PC-3 (cell line): ENCODE measurements around the gene BTBD16. TPM values are rescaled to one million over a fixed set of nuclear protein-coding genes. Genes with fewer than 3 reads are reported as not detected.

Source experiments
- ATAC-seq: fragments of 200-7000 bp; cut with Tn5 transposase; 2 replicates; pipeline ENCODE4 v1.9.1; 2020; ENCODE audit warnings: mild to moderate bottlenecking, moderate library complexity
- BruUV-seq: library from RNA; stranded (reverse); fragments of 400-500 nt; replicated peaks from 2 replicates; lab custom pipeline; 2021; lab: Mats Ljungman, UMichigan
- CTCF ChIA-PET: fragments of 300-600 bp; sonication (Branson Sonifier 250); formaldehyde crosslinking; loops from one replicate; lab custom pipeline; 2022; ENCODE audit warnings: antibody characterized with exemption; lab: Charles Lee
- POLR2A ChIA-PET: fragments of 300-600 bp; sonication (Branson Sonifier 250); formaldehyde crosslinking; loops from one replicate; lab custom pipeline; 2022; ENCODE audit warnings: antibody characterized with exemption; ENCODE audit not compliant: unreplicated experiment; lab: Charles Lee
- DNase-seq: peaks from one replicate; pipeline ENCODE4 v3.0.0-alpha.2; 2015
- H2AFZ ChIP-seq: fragments of 300-600 bp; sonication (generic); 2 replicates; pipeline ENCODE4 v1.6.0; 2016; ENCODE audit warnings: antibody characterized with exemption, low read length
- H3F3A ChIP-seq: fragments of 300-600 bp; sonication (generic); one replicate; pipeline ENCODE4 v1.6.0; 2017; ENCODE audit warnings: antibody characterized with exemption, low read length, control low read depth, mild to moderate bottlenecking; ENCODE audit not compliant: unreplicated experiment
- H3K27ac ChIP-seq: fragments of 300-600 bp; sonication (generic); 2 replicates; pipeline ENCODE4 v1.5.1; 2016; ENCODE audit warnings: mild to moderate bottlenecking, low read length
- H3K27me3 ChIP-seq: fragments of 300-600 bp; sonication (generic); 2 replicates; pipeline ENCODE4 v1.6.1; 2016; ENCODE audit warnings: low read length, mixed read lengths
- H3K36me3 ChIP-seq: fragments of 300-600 bp; sonication (generic); 2 replicates; pipeline ENCODE4 v1.6.1; 2016; ENCODE audit warnings: low read depth, mixed run types, low read length, mixed read lengths
- H3K4me1 ChIP-seq: fragments of 300-600 bp; sonication (generic); 2 replicates; pipeline ENCODE4 v1.5.1; 2016; ENCODE audit warnings: low read length; ENCODE audit not compliant: insufficient read depth
- H3K4me2 ChIP-seq: fragments of 300-600 bp; sonication (generic); 2 replicates; pipeline ENCODE4 v1.6.0; 2016; ENCODE audit warnings: low read length
- H3K4me3 ChIP-seq: fragments of 300-600 bp; sonication (generic); 2 replicates; pipeline ENCODE4 v1.5.1; 2016; ENCODE audit warnings: mild to moderate bottlenecking, low read length, mixed read lengths
- H3K79me2 ChIP-seq: fragments of 300-600 bp; sonication (generic); 2 replicates; pipeline ENCODE4 v1.6.1; 2017; ENCODE audit warnings: low read length, mixed read lengths
- H3K9ac ChIP-seq: fragments of 300-600 bp; sonication (generic); 2 replicates; pipeline ENCODE4 v1.6.0; 2016; ENCODE audit warnings: mild to moderate bottlenecking, low read length
- H3K9me2 ChIP-seq: fragments of 300-600 bp; sonication (generic); replicated peaks from 2 replicates; pipeline ENCODE4 v1.6.1; 2016; ENCODE audit warnings: mixed run types, low read length, mixed read lengths
- H3K9me3 ChIP-seq: fragments of 300-600 bp; sonication (generic); 2 replicates; pipeline ENCODE4 v1.6.1; 2016; ENCODE audit warnings: low read length, mixed read lengths
- H4K20me1 ChIP-seq: fragments of 300-600 bp; sonication (generic); 2 replicates; pipeline ENCODE4 v1.6.1; 2016; ENCODE audit warnings: low read length, mixed read lengths
- CTCF ChIP-seq: fragments of 300-600 bp; sonication (generic); conservative IDR thresholded peaks from 2 replicates; pipeline ENCODE4 v1.5.1; 2017; ENCODE audit warnings: antibody characterized with exemption, low read depth, mild to moderate bottlenecking, low read length
- EZH2 ChIP-seq: fragments of 300-600 bp; sonication (generic); IDR thresholded peaks from one replicate; pipeline ENCODE4 v1.6.1; 2017; ENCODE audit warnings: antibody characterized with exemption, mild to moderate bottlenecking, low read length; ENCODE audit not compliant: unreplicated experiment
- EZH2phosphoT487 ChIP-seq: fragments of 300-600 bp; sonication (generic); IDR thresholded peaks from 2 replicates; pipeline ENCODE4 v1.6.1; 2018; ENCODE audit warnings: mild to moderate bottlenecking, antibody characterized with exemption, low read length, borderline replicate concordance
- intact Hi-C: fragments of 100-400 bp; cut with micrococcal nuclease; formaldehyde crosslinking; loops from 2 replicates; pipeline ENCODE4 v1.9.0; 2023
- total RNA-seq: library from RNA; depleted of rRNA; stranded (reverse); fragments of >200 nt; gene quantifications from 2 replicates; pipeline ENCODE4 v1.2.3, GENCODE V29; 2014

The BTBD16 gene
- total RNA-seq, 1 experiment from 2014 or later, result not detected

GRCh38 chr10:122327237-122328206, 56.4 kb downstream of the BTBD16 start:
- H3K4me3 ChIP-seq, result no peak overlapping the region
- no peak for DNase-seq
- TF ChIP-seq CTCF, result no peak
- TF ChIP-seq EZH2phosphoT487, result no peak
- no peak for TF ChIP-seq EZH2
- no peaks in the 10 kb centered on the region; the same call in 1 of the 2 replicates for H3K4me1 ChIP-seq
- no peaks in the 10 kb centered on the region for H3K9me3 ChIP-seq
- no peak for ATAC-seq
- ChIA-PET POLR2A (no interaction called here), CTCF (no interaction called here)
- no peak overlapping the region for H3K27ac ChIP-seq
- H3K79me2 ChIP-seq, result no peaks in the 10 kb centered on the region
- H4K20me1 ChIP-seq, result no peaks in the 10 kb centered on the region
- no peak overlapping the region for H3K9ac ChIP-seq
- no peaks in the 10 kb centered on the region for H3K27me3 ChIP-seq
- no peaks in the 10 kb centered on the region for H3F3A ChIP-seq
- H3K4me2 ChIP-seq, result no peak overlapping the region
- BruUV-seq, result no TSS peak
- no peaks in the 10 kb centered on the region for H3K9me2 ChIP-seq
- no peak overlapping the region for H2AFZ ChIP-seq
- intact Hi-C loops, result no loop called here
- H3K36me3 ChIP-seq, result no peaks in the 10 kb centered on the region

GRCh38 chr10:122328676-122329075, 57.6 kb downstream of the BTBD16 start:
- no peak overlapping the region for H3K4me3 ChIP-seq
- no peaks in the 10 kb centered on the region; the same call in 1 of the 2 replicates for H3K4me1 ChIP-seq
- H3K79me2 ChIP-seq, result no peaks in the 10 kb centered on the region
- no peaks in the 10 kb centered on the region for H4K20me1 ChIP-seq
- no peak overlapping the region for H3K27ac ChIP-seq
- H3K36me3 ChIP-seq, result no peaks in the 10 kb centered on the region
- no peaks in the 10 kb centered on the region for H3K27me3 ChIP-seq
- ATAC-seq (no peak), DNase-seq (no peak)
- intact Hi-C loops, result no loop called here
- no TSS peak for BruUV-seq
- H2AFZ ChIP-seq, result no peak overlapping the region
- CTCF ChIA-PET, result no interaction called here
- POLR2A ChIA-PET, result no interaction called here
- H3K9ac ChIP-seq, result no peak overlapping the region
- no peaks in the 10 kb centered on the region for H3K9me2 ChIP-seq
- no peaks in the 10 kb centered on the region for H3F3A ChIP-seq
- no peak for TF ChIP-seq EZH2phosphoT487
- TF ChIP-seq EZH2, result no peak
- no peak for TF ChIP-seq CTCF
- no peak overlapping the region for H3K4me2 ChIP-seq
- H3K9me3 ChIP-seq, result no peaks in the 10 kb centered on the region

- Histone ChIP-seq H3K9me2 (no peaks in the 10 kb centered on the region), H4K20me1 (no peaks in the 10 kb centered on the region), H3K4me2 (no peak overlapping the region), H3K79me2 (no peaks in the 10 kb centered on the region), H3K27ac (no peak overlapping the region), H3K27me3 (no peaks in the 10 kb centered on the region), H2AFZ (no peak overlapping the region), H3K4me3 (no peak overlapping the region), H3K36me3 (no peaks in the 10 kb centered on the region), H3K4me1 (no peaks in the 10 kb centered on the region; the same call in 1 of the 2 replicates), H3K9ac (no peak overlapping the region), H3F3A (no peaks in the 10 kb centered on the region), H3K9me3 (no peaks in the 10 kb centered on the region)
- POLR2A ChIA-PET, result no interaction called here
- no TSS peak for BruUV-seq
- no peak for ATAC-seq
- intact Hi-C loops, result no loop called here
- no peak for TF ChIP-seq CTCF
- no peak for TF ChIP-seq EZH2phosphoT487
- no peak for TF ChIP-seq EZH2
- DNase-seq, result no peak
- CTCF ChIA-PET, result interaction anchor here (0.6 kb wide), 1 partner anchor 30 kb away, joined by 3 read pairs; no protein-coding TSS in a partner anchor
Observed at GRCh38 chr10:122329416-122329815, 58.3 kb downstream of the BTBD16 start.
